CD4-positive, alpha-beta memory T cell (primary cell): Measurements from ENCODE around the gene KCNN2. TPM values are rescaled to one million over a fixed set of nuclear protein-coding genes. Genes with fewer than 3 reads are reported as not detected.

ENCODE experiments used
- CTCF ChIA-PET: fragments of 350-600 bp; sonication (Branson Sonifier 250); formaldehyde crosslinking; loops from one replicate; lab custom pipeline; 2021; ENCODE audit warnings: inconsistent platforms; ENCODE audit not compliant: partially characterized antibody; lab: Charles Lee
- POLR2A ChIA-PET: fragments of 350-600 bp; sonication (Branson Sonifier 250); formaldehyde crosslinking; loops from one replicate; lab custom pipeline; 2021; ENCODE audit not compliant: partially characterized antibody; lab: Charles Lee
- DNase-seq, 5 donors: peaks; one replicate each; pipeline versions ENCODE4 v3.0.0 to v3.0.0-alpha.2; 2020 to 2022; ENCODE audit warnings: mixed read lengths in 1 of 5
- H3K27ac ChIP-seq: one replicate; pipeline ENCODE4 v1.7.0; 2013; ENCODE audit warnings: low read depth, low read length
- H3K27me3 ChIP-seq: 2 replicates; pipeline ENCODE4 v1.7.0; 2013; ENCODE audit warnings: mild to moderate bottlenecking, low read length, moderate library complexity; ENCODE audit not compliant: insufficient read depth
- H3K36me3 ChIP-seq: 2 replicates; pipeline ENCODE4 v1.7.0; 2013; ENCODE audit warnings: mild to moderate bottlenecking, low read length, moderate library complexity; ENCODE audit not compliant: insufficient read depth
- H3K4me1 ChIP-seq: 2 replicates; pipeline ENCODE4 v1.7.0; 2013; ENCODE audit warnings: mild to moderate bottlenecking, low read length, moderate library complexity; ENCODE audit not compliant: insufficient read depth
- H3K4me3 ChIP-seq, 2 donors: one replicate each; pipeline ENCODE4 v1.7.0; 2013; ENCODE audit warnings: low read length in 2 of 2, mild to moderate bottlenecking in 1 of 2
- H3K9me3 ChIP-seq, 2 donors: one replicate each; pipeline ENCODE4 v1.7.0; 2013; ENCODE audit warnings: low read length in 2 of 2, control low read depth in 1 of 2; ENCODE audit not compliant: control insufficient read depth in 1 of 2
- H3K27ac Mint-ChIP-seq, 7 donors: one replicate each; pipeline ENCODE4 v1.8.0; 2020 to 2021; ENCODE audit warnings: mixed read lengths in 7 of 7, mild to moderate bottlenecking in 6 of 7, inconsistent platforms in 3 of 7, moderate library complexity in 3 of 7
- H3K27me3 Mint-ChIP-seq, 2 donors: one replicate each; pipeline ENCODE4 v1.8.0; 2020 to 2021; ENCODE audit warnings: mixed read lengths in 2 of 2
- H3K36me3 Mint-ChIP-seq, 2 donors: one replicate each; pipeline ENCODE4 v1.8.0; 2020 to 2021; ENCODE audit warnings: mixed read lengths in 2 of 2, inconsistent platforms in 1 of 2, mild to moderate bottlenecking in 1 of 2
- H3K4me1 Mint-ChIP-seq, 4 donors: one replicate each; pipeline ENCODE4 v1.8.0; 2020 to 2021; ENCODE audit warnings: mixed read lengths in 4 of 4, mild to moderate bottlenecking in 1 of 4
- H3K4me3 Mint-ChIP-seq, 8 donors: one replicate each; pipeline ENCODE4 v1.8.0; 2020 to 2021; ENCODE audit warnings: mixed read lengths in 8 of 8, mild to moderate bottlenecking in 7 of 8, moderate library complexity in 6 of 8, inconsistent platforms in 3 of 8
- H3K9me3 Mint-ChIP-seq, 8 donors: one replicate each; pipeline ENCODE4 v1.8.0; 2020 to 2021; ENCODE audit warnings: mixed read lengths in 8 of 8, mild to moderate bottlenecking in 5 of 8, inconsistent platforms in 3 of 8, moderate library complexity in 1 of 8
- intact Hi-C: fragments of 100-400 bp; cut with micrococcal nuclease; formaldehyde crosslinking; loops from one replicate; pipeline ENCODE4 v1.15.1; 2023
- polyA plus RNA-seq, 2 donors: library from polyadenylated mRNA; unstranded; fragments of 300-500 nt; fragmentation: Illumina TruSeq; gene quantifications; one replicate each; pipeline ENCODE4 v1.2.3, GENCODE V29; 2021
- total RNA-seq, 2 experiments: library from RNA; stranded (reverse); gene quantifications; one replicate each; pipeline ENCODE4 v1.2.3, GENCODE V29; 2021

KCNN2 gene
- total and polyA plus RNA-seq, 4 experiments from 2014 or later: not detected

GRCh38 chr5:114362977-114363761 lies 1.3 kb downstream of the KCNN2 start:
- Histone ChIP-seq H3K4me3 (no peak overlapping the region), H3K36me3 (no peaks in the 10 kb centered on the region), H3K27me3 (no peaks in the 10 kb centered on the region), H3K9me3 (no peaks in the 10 kb centered on the region), H3K27ac (no peak overlapping the region), H3K4me1 (no peaks in the 10 kb centered on the region)
- intact Hi-C loops: no loop called here
- Mint-ChIP-seq H3K9me3 (peaks cover 0 to 5% (median 1%) of the 10 kb centered on the region in 8 donors), H3K27ac (no peak overlapping the region), H3K27me3 (peaks cover 21 to 27% of the 10 kb centered on the region in 2 donors), H3K36me3 (no peaks in the 10 kb centered on the region), H3K4me1 (peaks cover 0 to 5% (median 3%) of the 10 kb centered on the region in 4 donors), H3K4me3 (peak overlapping the region in 1 of 8 donors; percentile 17)
- DNase-seq: no peak
- ChIA-PET CTCF (no interaction called here), POLR2A (no interaction called here)

GRCh38 chr5:114363837-114364236 lies 2.0 kb downstream of the KCNN2 start:
- peak overlapping the region in 2 of 8 donors; percentile 5 to 17 for H3K4me3 Mint-ChIP-seq
- POLR2A ChIA-PET: no interaction called here

DNA sequence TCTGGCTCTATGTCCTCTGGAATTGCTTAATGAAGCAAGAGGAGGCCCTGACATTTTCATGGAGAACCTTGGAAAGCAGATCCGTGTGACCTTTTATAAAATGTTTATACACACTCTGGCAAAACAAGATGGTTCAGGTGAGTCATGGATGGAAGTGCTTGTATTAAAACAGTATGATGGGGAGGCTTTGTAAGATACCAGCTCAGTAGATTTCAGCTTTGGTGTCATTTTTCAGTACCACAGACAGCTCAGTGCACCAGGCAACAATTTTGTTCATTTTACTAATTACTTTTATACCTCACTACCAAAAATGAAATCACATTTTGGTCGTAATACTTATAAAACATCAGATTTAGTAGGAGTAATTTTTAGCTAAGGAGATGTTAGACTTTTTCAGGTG lies 5.2 kb downstream of the KCNN2 start:
- Histone ChIP-seq H3K9me3 (no peaks in the 10 kb centered on the region), H3K27me3 (no peaks in the 10 kb centered on the region), H3K4me3 (no peak overlapping the region), H3K36me3 (no peaks in the 10 kb centered on the region), H3K4me1 (no peaks in the 10 kb centered on the region), H3K27ac (no peak overlapping the region)
- intact Hi-C loops: no loop called here
- CTCF ChIA-PET: no interaction called here
- H3K9me3 Mint-ChIP-seq: peaks cover 0 to 5% (median 0%) of the 10 kb centered on the region in 8 donors
- peaks cover 0 to 5% (median 2%) of the 10 kb centered on the region in 4 donors for H3K4me1 Mint-ChIP-seq
- H3K4me3 Mint-ChIP-seq: no peak overlapping the region
- peaks cover 10 to 12% of the 10 kb centered on the region in 2 donors for H3K27me3 Mint-ChIP-seq
- H3K36me3 Mint-ChIP-seq: no peaks in the 10 kb centered on the region
- DNase-seq: no peak
- POLR2A ChIA-PET: no interaction called here
- no peak overlapping the region for H3K27ac Mint-ChIP-seq

More at GRCh38 chr5:114363837-114364236, 2.0 kb downstream of the KCNN2 start:
- peaks cover 0 to 5% (median 3%) of the 10 kb centered on the region in 4 donors for H3K4me1 Mint-ChIP-seq
- H3K27ac Mint-ChIP-seq: no peak overlapping the region
- intact Hi-C loops: no loop called here
- H3K9me3 Mint-ChIP-seq: peaks cover 0 to 5% (median 0%) of the 10 kb centered on the region in 8 donors
- no peaks in the 10 kb centered on the region for H3K36me3 Mint-ChIP-seq
- H3K4me1 ChIP-seq: no peaks in the 10 kb centered on the region
- H3K27me3 Mint-ChIP-seq: peaks cover 20 to 27% of the 10 kb centered on the region in 2 donors
- no peaks in the 10 kb centered on the region for H3K27me3 ChIP-seq
- H3K9me3 ChIP-seq: no peaks in the 10 kb centered on the region
- DNase-seq: no peak
- H3K36me3 ChIP-seq: no peaks in the 10 kb centered on the region
- H3K4me3 ChIP-seq: no peak overlapping the region
- CTCF ChIA-PET: no interaction called here
- H3K27ac ChIP-seq: no peak overlapping the region

DNA sequence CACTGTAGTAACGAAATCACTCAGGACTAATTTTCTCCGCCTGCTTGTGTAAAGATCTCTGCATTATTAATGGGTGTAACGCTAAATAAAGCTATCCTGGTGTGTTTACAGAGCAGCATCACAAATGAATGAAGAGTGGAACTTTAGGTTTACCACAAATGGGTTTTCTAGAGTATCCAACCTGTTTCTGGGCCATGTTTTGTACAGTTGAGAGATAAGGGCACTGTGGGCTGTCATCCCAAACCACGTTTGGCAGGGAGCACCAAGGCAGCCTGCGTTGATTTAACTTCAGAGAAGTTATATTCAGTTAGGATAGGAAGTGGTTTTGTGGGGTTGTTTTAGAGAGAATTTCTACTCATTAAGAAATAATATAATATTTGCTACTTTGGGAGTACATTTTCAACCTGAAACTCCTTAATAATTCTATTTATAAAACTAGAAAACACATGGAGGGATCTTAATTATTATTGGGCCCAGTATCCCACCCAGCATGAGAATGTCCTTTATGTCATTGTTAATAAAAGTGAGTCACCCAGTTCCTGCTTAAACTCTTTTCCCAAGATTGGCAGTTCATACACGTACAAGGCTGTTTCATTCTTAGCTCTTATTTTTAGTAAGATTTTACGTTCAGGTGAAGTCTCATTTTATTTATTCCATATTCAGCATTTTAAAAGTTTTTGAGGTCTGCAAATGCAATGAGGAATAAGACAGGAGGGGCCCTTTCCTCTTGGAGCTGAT lies 8.0 kb downstream of the KCNN2 start:
- no peak for DNase-seq
- CTCF ChIA-PET: no interaction called here

DNA sequence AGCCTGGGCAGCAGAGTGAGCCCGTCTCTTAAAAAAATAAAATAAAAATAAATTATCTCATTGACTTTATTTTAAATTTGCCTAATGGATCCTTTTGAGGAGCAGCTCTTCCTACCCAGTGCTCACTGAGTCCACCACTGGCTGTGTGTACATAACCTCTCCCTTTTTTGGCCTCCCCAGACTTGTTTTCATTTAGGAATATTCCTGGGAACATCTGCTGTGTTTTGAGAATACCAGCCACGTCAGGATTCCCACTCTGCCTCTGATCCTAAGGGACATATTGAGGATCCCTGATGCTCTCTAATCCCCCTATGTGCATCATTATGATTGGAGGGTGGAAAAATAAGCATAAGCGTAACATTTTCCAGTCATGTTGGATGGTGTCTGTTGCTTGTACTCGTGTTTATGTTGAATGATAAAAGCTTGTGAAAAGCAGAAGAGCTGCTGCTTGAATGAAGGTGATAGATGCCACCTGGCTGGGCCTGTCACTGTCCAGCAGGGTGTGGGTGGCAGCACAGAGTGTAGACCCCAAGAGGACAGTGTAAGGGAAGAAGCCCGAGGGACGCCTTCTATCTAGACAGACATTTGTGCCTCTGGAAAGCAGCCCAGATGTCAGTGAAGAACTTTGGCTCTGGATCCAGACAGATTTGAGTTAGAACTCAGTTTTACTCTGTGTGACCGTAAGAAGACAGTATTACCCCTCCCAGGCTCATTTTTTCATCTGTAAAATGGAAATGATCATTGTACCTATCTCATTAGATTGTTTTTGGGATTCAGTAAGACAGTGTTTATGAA lies 15.4 kb downstream of the KCNN2 start:
- no peak overlapping the region for H3K4me3 Mint-ChIP-seq
- H3K4me1 Mint-ChIP-seq: no peaks in the 10 kb centered on the region
- no peaks in the 10 kb centered on the region for H3K4me1 ChIP-seq
- POLR2A ChIA-PET: no interaction called here
- H3K27ac Mint-ChIP-seq: no peak overlapping the region
- H3K9me3 ChIP-seq: no peaks in the 10 kb centered on the region
- no peaks in the 10 kb centered on the region for H3K36me3 Mint-ChIP-seq
- no peak overlapping the region for H3K4me3 ChIP-seq
- H3K27ac ChIP-seq: no peak overlapping the region
- H3K27me3 ChIP-seq: no peaks in the 10 kb centered on the region
- H3K36me3 ChIP-seq: no peaks in the 10 kb centered on the region
- CTCF ChIA-PET: no interaction called here
- peaks cover 0 to 1% (median 0%) of the 10 kb centered on the region in 8 donors for H3K9me3 Mint-ChIP-seq
- peaks cover 2% of the 10 kb centered on the region in 2 donors for H3K27me3 Mint-ChIP-seq
- DNase-seq: no peak
- intact Hi-C loops: no loop called here

More for the DNA sequence above, 8.0 kb downstream of the KCNN2 start:
- Mint-ChIP-seq H3K36me3 (no peaks in the 10 kb centered on the region), H3K4me3 (no peak overlapping the region), H3K27me3 (peaks cover 4% of the 10 kb centered on the region in 2 donors), H3K4me1 (no peaks in the 10 kb centered on the region), H3K27ac (no peak overlapping the region), H3K9me3 (peaks cover 0 to 1% (median 0%) of the 10 kb centered on the region in 8 donors)
- H3K9me3 ChIP-seq: no peaks in the 10 kb centered on the region
- no peaks in the 10 kb centered on the region for H3K27me3 ChIP-seq
- H3K27ac ChIP-seq: no peak overlapping the region
- POLR2A ChIA-PET: no interaction called here
- H3K4me1 ChIP-seq: no peaks in the 10 kb centered on the region
- intact Hi-C loops: no loop called here
- no peak overlapping the region for H3K4me3 ChIP-seq
- no peaks in the 10 kb centered on the region for H3K36me3 ChIP-seq

GRCh38 chr5:114377946-114378345 lies 16.1 kb downstream of the KCNN2 start:
- Histone ChIP-seq H3K27ac (no peak overlapping the region), H3K4me3 (no peak overlapping the region), H3K27me3 (no peaks in the 10 kb centered on the region), H3K4me1 (no peaks in the 10 kb centered on the region), H3K9me3 (no peaks in the 10 kb centered on the region), H3K36me3 (no peaks in the 10 kb centered on the region)
- ChIA-PET POLR2A (no interaction called here), CTCF (no interaction called here)
- Mint-ChIP-seq H3K27ac (no peak overlapping the region), H3K27me3 (peaks cover 2% of the 10 kb centered on the region in 2 donors), H3K9me3 (peaks cover 0 to 1% (median 0%) of the 10 kb centered on the region in 8 donors), H3K4me3 (no peak overlapping the region), H3K4me1 (no peaks in the 10 kb centered on the region), H3K36me3 (no peaks in the 10 kb centered on the region)
- no peak for DNase-seq
- intact Hi-C loops: no loop called here

GRCh38 chr5:114380721-114381120 lies 18.9 kb downstream of the KCNN2 start:
- H3K4me1 Mint-ChIP-seq: no peaks in the 10 kb centered on the region
- no peak for DNase-seq
- Histone ChIP-seq H3K4me1 (no peaks in the 10 kb centered on the region), H3K36me3 (no peaks in the 10 kb centered on the region), H3K9me3 (no peaks in the 10 kb centered on the region), H3K4me3 (no peak overlapping the region), H3K27me3 (no peaks in the 10 kb centered on the region), H3K27ac (no peak overlapping the region)
- CTCF ChIA-PET: no interaction called here
- no peaks in the 10 kb centered on the region for H3K36me3 Mint-ChIP-seq
- intact Hi-C loops: no loop called here
- no peaks in the 10 kb centered on the region for H3K9me3 Mint-ChIP-seq
- H3K27ac Mint-ChIP-seq: no peak overlapping the region
- H3K4me3 Mint-ChIP-seq: no peak overlapping the region
- H3K27me3 Mint-ChIP-seq: peaks cover 2% of the 10 kb centered on the region in 2 donors
- POLR2A ChIA-PET: no interaction called here
